A204.1 (cell line): ENCODE data around the gene OAS3.
"Not testable (repeated sequence)": the region's sequence is repeated elsewhere in the genome, so short reads cannot be mapped to it uniquely, and the experiment has no call there.

Experiments used
- FAIRE-seq: peaks from 2 replicates; lab custom pipeline; 2012; peaks lifted over from hg19 to GRCh38; lab: Jason Lieb, UNC

Gene OAS3

GRCh38 chr12:112927475-112927874, 10.8 kb upstream of the OAS3 start:
- FAIRE-seq = no peak

GRCh38 chr12:112927925-112928324, 10.3 kb upstream of the OAS3 start:
- FAIRE-seq = no peak

GRCh38 chr12:112928978-112929377, 9.3 kb upstream of the OAS3 start:
- FAIRE-seq = no peak

GRCh38 chr12:112929715-112930114, 8.6 kb upstream of the OAS3 start:
- no peak for FAIRE-seq

GRCh38 chr12:112930350-112930749, 7.9 kb upstream of the OAS3 start:
- no peak for FAIRE-seq

- no peak for FAIRE-seq
Measured at GRCh38 chr12:112932485-112933128, 5.7 kb upstream of the OAS3 start.

GRCh38 chr12:112933129-112933505, 5.2 kb upstream of the OAS3 start:
- no peak for FAIRE-seq

GRCh38 chr12:112936264-112936663, 2.0 kb upstream of the OAS3 start:
- no peak for FAIRE-seq

- no peak for FAIRE-seq
Measured at GRCh38 chr12:112936927-112937326, 1.3 kb upstream of the OAS3 start.

- FAIRE-seq = no peak
Measured at GRCh38 chr12:112938751-112939150, 477 bp downstream of the OAS3 start.

- no peak for FAIRE-seq
Measured at GRCh38 chr12:112939761-112940381, 1.6 kb downstream of the OAS3 start.

GRCh38 chr12:112941528-112942335, 3.5 kb downstream of the OAS3 start:
- no peak for FAIRE-seq

GRCh38 chr12:112942572-112942971, 4.3 kb downstream of the OAS3 start:
- FAIRE-seq = no peak

GRCh38 chr12:112944024-112944690, 5.9 kb downstream of the OAS3 start:
- no peak for FAIRE-seq

GRCh38 chr12:112945515-112945914, 7.2 kb downstream of the OAS3 start:
- no peak for FAIRE-seq

- no peak for FAIRE-seq
Measured at GRCh38 chr12:112946236-112947000, 8.1 kb downstream of the OAS3 start.

GRCh38 chr12:112947314-112947713, 9.0 kb downstream of the OAS3 start:
- FAIRE-seq = no peak

- no peak for FAIRE-seq
Measured at GRCh38 chr12:112947761-112948160, 9.5 kb downstream of the OAS3 start.

- no peak for FAIRE-seq
Measured at GRCh38 chr12:112948806-112949205, 10.5 kb downstream of the OAS3 start.

- FAIRE-seq = no peak
Measured at GRCh38 chr12:112950701-112951100, 12.4 kb downstream of the OAS3 start.

GRCh38 chr12:112957125-112957524, 18.9 kb downstream of the OAS3 start:
- not testable (repeated sequence) for FAIRE-seq

- no peak for FAIRE-seq
Measured at GRCh38 chr12:112961074-112961473, 22.8 kb downstream of the OAS3 start.
